Activated CD4-positive, alpha-beta T cell treated with anti-CD3 and anti-CD28 coated beads, Interleukin-2, Interleukin-4, amounts not matched to agents 100 ng/mL and 50 ng/mL, durations not matched to agents 16 hours and 8 hours (primary cell): Measurements from ENCODE around the gene RBKS.
"Not testable (repeated sequence)": the region's sequence is repeated elsewhere in the genome, so short reads cannot be mapped to it uniquely, and the experiment has no call there.

Experiments used
- DNase-seq: peaks from one replicate; pipeline ENCODE4 v3.0.0-alpha.2; 2020; ENCODE audit warnings: low spot score

Gene RBKS

DNA sequence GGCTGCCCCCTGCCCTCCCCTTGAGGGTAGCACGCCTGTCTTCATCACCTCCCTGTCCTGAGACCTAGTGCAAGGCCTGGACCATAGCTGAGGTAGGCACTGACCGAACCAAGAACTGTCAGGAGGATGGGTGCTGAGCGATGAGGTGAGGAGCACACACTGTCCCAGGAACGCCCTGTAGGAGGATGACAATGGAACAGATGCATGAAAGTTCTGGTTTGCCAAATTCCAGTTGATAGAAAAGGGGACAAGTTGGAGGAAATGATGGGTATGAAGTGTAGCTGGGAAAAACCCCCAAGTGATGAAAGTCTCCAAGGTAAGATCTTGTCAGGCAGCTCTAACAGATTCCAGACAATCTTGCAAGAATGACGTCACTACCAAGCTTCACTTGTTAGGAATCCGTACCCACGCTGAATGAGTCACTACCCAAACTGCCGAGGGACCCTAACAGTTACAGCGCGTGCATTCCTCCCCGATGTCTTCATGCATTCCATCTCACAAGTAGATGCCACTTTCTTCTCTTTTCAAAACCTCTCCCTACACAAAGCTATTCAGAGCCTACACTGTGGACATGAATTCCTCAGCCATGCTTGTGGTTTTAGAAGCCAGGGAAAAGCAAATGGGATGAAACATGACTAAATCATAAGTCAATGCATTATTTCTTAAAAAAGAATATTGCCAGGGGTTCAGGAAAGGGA is 91.1 kb downstream of the RBKS start:
- DNase-seq: no peak

DNA sequence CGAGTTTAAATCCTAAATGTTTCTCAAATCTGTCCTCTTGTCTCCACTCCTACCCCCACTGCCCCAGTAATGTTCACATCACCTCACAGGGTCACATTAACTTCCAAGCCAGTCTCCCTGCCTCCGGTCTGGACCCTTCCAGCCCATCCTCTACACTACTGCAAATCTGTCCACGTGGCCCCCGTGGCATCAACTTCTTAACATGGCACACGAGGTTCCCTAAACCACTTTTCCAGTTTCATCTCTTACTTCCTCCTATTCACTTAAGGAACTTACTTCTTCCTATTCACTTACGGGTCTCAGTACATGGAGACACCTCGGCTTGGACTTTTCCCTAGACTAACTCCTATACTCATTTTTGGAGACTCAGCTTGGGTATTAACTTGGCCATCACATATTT is 91.7 kb downstream of the RBKS start:
- DNase-seq: no peak

DNA sequence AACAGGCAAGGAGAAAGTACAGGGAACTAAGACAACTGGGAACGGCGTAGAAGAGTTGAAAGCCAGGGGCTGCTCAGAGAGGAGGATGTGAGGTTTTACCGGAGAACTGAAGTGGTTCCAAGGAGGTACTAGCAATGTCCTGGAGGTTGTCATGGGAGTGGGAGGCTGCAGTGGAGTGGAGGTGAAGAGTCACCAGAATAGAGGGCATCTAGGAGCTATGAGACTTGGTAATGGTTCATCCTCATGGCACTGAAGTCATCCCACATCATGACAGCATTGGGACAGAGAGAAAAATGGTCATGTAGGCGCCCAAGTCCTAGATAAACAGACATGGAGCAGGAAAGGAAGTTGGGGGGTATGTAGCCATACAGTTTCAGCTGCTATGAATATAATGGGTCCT is 92.3 kb downstream of the RBKS start:
- no peak for DNase-seq

DNA sequence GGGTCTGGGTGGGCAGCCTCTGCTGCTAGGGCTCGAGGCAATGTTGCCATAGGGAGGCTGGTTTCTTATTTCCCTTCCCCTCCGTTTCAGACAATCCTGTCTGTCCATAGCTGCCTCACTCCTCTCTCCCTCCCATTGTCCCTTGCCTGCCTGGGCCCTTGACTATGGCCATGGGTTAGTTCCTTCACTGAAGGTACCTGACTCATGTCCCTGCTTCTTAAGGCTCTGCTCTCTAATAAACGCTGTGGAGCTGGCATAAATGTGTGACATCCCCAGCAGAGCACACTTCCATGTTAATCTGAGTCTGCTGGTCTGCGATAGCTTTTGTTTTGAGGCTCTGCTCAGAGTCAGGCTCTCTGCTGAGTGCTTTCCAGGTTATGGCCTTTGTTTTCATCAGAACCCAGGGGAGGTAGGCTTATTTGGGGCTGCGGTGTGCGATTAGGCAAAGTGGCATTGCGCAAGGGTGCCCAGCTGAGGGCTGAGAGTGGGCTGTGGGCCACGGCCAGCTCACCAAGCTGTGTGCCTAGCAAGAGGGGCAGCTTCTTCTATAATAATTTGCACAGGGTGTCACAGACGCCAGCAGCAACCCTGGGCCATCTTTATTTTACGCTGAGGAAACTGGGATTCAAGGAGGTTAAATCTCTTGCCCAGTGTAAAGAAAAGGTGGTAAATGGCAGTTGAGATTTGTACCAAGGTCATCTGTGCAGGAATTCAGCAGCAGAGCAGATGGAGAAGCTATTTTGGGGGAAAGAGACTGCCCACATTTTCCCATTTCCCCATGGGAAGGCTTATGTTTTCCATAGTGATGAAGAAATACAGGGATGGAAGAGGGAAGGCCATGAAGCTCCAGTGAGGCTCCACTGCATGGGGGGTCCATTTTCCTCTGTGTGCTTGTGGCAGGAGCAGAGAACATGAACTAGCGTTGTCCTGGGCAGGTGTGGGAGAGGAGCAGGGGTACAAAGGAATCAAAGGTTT is 93.1 kb downstream of the RBKS start:
- DNase-seq: no peak

DNA sequence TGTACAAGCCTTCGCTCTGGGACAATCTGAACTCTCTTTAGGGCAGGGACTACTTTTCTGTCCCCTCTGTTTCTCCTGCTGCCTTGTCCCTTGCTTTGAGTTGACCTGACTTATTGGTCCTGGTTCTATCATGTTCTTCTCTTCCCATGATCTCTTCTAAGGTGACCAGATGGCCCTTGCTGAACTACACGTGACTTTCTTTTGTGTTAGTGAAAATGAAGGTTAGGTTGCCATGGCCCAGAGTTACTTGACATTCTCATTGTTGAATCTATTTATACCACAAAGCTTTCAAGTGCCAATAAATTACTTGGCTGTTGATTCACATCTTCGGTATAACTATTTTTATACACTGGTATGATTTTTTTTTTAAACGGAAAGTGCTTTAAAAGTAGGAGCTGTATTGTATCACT is 94.3 kb downstream of the RBKS start:
- DNase-seq: no peak

DNA sequence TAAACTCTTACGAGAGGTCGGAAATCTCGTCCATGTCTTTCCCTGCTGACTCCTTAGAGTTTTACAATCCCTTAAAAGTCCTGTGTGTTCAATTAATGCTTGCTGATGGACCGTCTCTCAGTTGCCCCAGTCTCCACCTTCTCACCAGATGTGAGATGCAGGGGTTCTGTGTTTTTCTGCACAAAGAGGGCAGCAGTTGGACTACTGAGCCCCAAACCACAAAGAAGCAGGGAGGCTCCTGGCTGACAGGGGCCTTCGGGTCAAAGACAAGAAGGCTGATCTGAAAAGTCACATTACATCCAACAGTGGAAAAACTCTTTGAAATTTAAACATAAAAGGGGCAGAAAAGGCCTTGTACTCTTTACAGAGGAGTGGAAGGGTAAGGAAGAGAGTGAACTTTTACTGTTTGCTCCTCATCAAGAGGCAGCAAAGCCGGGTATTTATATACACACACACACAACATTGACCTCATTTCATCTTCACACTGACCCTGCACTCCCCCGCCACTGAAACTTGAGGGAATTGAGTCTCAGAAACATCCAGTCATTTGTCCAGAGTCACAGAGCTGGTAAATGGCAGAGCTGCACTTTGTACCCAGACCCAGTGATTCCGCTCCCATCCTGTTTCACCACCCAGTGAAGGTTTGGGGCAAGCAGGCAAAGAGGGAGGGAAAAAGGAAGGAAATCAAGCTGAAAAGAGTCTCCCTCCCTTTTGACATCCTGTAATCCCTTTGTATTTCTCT is 94.9 kb downstream of the RBKS start:
- DNase-seq: no peak

DNA sequence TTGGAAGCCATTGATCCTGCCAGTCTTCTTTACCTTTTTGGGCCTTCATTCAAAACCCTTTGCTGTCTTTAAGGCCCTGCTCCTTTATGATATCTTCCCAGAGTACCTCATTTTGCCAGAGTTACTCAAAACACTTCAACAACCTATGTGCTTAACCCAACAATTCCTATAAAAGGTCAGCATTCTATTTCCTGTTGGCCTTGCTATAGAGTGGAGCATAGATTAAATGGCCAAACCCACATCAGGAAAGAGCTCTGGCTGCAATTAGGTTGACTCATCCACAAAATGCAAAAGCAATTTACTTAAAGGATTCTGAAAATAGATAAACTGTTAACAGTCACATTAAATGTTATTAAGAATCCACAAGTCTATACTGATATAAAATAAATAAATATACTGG is 97.4 kb downstream of the RBKS start:
- DNase-seq: no peak

DNA sequence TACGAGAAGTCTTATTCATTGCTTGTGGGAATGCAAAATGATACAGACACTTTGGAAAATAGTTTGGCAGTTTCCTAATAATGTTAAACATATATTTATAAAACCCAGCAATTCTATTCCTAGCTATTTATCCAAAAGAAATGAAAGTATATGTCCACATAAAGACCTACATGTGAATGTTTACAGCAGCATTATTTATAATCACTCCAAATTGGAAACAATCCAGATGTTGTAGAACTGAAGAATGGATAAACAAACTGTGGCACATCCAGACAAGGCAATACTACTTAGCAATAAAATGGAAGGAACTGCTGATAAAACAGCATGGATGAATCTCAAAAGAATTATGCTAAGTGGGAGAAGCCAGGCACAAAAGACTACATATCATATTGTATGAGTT is 99.4 kb downstream of the RBKS start:
- no peak for DNase-seq

DNA sequence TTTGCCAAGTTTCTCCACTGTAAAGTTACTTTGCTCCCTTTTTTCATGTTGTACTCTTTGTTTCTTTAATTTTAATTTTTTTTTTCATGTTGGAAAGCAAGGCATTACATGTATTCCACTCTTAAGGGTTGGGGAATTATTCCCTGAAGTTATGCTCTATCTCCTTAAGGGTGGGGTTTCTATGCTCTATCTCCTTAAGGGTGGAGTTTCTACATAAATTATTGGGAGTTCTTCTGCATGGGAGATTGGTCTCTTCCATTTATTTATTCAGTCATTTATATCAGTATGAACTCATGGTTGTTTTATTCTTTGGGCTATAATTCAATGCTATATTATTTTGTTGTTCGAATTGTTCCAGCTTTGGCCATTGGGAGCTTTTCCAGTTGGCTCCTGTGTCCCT is 107.5 kb downstream of the RBKS start:
- no peak for DNase-seq

DNA sequence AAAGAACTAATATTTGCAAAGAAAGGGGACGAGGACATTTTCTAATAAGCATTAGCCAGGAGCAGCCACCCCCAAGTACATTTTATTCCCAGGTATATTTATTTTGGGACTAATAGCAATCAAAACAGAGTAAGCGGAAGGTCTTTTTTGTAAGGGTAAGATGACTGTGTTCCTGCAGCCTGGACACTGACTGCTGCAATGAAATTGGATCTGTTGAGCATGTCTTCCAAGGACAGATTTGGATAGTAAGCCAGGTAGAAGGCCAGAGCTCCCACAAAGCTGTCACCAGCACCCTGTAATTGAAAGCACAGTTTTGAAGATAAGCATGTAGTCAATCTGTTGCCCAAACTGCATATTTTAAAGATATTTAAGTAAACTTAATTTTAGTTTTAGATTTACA is 108.7 kb downstream of the RBKS start:
- DNase-seq: no peak

DNA sequence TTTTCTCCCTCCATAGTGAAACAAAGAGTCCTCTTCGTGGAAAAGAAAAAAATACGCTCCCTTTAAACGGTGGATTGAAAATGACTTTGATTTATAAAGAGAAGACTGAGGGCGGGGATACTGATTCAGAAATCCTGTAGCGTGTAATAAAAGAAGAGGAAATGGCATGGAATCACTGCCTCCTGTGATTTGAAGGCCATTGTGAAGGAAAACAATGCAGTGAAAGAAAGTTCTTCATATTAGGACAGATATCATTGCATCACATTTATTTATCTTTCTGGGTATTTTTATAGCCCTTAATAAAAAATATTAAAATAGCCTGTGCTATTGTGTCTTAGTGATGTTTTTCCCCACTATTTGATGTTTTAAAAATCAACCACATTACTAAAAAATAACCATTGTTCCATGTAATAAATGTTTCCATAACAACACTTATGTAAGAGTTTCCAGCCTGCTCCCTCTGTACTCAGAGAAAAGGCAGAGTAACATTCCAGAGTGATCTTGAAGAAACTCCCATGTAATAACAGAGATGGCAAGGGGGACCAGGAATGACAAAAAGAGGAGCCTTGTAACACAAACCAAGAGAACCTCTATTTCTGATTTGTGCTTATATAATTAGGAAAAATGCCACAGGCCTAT is 110.7 kb downstream of the RBKS start:
- no peak for DNase-seq

DNA sequence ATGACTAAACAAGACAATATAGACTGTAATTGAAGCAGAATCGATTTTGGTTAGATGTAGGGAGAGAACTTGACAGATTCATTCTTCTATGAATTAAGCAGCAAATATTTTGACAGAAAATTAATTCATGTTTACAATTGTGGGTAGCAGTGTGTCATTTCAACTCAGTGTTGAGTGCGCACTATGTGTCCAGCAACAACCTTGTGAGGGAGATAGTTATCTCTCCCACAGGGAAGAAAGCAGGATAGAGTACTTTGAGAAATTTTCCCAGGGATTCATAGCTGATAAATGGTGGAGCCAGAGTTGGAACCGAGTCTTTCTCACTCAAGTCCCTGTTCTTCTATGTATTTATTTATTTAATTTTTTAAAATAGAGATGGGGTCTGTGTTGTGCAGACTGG is 113.5 kb downstream of the RBKS start:
- DNase-seq: no peak

DNA sequence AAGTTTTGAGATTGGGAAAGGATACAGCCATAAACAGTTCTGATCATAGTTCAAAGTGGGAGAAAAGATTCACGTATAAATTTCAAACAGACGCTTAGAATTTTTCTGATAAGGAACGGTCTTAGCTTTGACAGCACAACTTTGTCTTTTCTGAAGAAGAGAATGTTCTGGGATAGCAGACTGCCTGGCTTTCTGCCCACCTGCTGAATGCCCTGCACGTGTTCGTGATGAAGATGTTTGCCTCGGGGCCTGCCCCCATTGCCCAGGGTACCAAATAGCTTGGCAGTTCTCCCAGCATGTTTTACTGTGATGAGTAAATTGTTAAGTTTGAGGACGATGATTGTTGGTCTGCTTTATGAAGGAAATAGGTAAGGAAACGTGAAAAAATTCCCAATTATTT is 114.1 kb downstream of the RBKS start:
- DNase-seq: no peak

DNA sequence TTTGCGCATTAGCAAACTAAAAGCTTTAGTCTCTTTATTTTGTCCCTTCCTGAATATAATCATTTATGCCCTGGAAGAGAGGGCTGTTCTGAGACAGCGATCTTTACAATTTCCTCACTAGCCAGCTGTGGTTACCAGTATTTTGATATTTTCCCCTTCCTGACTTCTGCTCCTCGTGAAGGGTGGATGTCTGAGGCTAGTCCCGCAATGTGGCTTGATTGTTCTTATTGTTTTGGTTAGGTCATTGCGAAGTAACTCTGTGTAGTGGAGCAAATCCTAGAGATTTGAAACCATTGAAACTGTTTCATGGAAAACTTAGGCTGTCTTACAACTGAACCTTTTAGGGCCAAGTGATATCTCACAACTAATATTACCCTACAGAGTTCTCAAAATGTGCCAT is 116.2 kb downstream of the RBKS start:
- DNase-seq: no peak

DNA sequence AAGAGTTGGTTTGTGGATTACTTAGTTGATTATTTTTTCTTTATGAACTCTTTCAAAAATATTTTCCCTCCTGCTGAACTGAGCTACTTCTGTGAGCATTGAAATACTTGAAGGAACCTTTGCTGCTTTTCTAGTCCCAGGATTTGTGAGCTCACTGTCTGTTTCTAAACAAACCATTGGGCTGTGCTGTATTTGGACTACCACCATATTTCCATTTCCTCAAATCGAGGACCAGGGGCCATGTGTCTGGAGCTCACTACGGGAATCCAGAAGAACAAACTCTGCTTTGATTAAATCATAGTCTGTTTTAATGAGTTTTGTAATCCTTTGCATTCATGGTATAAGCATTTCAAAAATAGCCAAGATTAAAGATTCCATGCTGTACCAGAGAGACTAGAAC is 117.4 kb downstream of the RBKS start:
- no peak for DNase-seq

DNA sequence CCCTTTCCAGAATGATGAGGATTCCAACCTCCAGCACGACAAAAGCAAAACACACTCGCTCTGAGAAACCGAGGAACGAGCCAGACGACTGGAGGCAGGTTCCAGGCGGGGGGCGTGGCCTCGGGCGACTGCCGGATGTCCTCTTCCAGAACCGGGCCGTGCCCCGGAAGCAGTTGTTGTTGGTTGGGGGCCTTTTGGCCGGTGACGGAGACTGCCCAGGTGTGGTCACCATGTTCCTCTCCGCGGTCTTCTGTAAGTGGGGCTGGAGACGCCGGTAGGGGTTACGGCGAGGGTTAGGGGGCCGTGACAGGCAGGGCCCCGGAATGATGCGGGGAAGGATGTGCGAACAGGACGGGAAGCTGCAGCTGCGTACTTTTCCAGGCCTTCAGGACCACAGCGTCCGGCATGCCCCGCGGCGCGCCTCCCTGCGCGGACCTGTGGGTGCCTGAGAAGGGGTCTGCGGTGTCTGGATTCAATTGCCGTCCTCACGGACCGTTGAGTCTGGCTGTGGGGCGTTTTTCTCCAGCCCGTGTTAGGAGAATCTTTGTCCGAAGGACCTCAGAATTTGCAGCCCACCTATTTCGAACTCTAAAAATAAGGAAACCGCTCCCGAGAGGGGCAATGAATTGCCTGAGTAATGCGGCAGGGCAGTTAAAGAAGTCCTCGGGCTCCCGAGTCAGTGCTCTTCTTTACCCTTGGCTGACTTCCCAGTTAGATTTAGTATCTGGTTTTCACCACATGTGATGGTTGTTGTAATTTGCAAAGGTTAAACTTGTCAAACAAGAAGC is 118.4 kb downstream of the RBKS start, which contains the start of gene MRPL33:
MRPL33 (plus strand) TSS at position 172 of the 788 bp plus-strand sequence; CDS start at position 231, 59 bp downstream.
- DNase-seq: peak; percentile 95

DNA sequence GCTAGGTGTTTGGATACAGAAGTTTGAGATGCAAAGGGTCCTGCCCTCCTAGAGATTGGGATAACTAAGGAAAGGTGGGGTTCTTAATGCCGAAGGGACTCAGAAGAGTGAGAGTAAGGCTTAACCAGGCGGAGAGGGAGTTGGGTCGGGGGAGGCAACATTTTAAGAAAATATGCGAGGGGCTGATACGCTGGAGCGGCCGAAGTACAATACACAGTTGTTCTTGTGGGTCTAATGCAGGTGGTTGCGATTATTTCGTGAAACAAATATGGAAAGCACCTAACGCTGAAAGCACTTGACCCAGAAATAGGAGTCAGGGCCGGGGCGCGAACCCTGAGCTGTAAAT is 119.0 kb downstream of the RBKS start:
- DNase-seq: no peak

DNA sequence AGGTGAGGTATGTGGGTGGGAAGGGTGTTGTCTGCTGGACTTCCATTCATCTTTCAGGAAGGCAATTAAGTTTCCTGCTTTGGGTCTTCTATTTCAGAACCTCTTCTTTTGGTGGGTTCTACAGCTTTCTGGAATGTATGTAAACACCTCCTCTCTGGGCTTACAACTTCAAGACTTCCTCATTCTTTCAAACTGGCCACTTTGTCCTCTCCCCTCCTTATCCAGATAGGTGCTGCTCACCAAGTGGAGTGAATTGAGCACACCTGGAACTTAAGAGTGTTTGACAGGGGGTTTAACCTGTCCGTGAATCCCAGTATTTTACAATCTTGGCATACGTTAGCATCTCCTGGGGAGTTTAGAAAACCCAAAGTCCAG is 123.9 kb downstream of the RBKS start:
- no peak for DNase-seq

DNA sequence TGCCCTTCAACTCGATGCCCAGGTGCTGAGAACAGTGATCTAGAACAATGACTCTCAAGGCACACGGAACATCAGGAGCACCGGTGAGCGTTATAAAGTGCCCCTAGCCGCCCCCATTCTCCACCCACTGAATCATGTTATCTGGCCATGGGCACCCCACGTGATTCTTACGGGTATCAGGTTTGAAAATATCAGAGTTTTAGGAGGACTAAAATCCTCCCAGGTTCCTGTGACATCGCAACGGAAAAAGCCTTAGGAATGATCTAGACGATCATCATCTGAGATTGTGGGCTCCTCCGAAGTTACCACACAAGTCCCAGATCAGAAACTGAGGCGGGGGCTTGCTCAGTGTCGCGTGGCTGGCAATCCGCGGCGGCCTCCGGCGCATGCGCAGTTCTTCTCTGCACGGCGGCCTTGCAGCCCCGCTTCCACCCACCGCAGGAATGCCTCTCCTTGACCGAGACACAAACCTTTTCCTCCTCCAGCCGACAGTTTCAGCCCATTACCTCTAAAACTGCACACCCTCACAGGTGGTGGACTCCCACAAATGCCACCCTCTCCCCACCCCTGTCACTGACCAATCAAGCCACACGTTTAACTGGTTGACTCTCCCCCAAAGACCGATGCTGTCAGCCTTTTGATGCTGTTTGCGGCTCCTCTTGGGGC is 124.4 kb downstream of the RBKS start:
- peak; percentile 13 for DNase-seq

DNA sequence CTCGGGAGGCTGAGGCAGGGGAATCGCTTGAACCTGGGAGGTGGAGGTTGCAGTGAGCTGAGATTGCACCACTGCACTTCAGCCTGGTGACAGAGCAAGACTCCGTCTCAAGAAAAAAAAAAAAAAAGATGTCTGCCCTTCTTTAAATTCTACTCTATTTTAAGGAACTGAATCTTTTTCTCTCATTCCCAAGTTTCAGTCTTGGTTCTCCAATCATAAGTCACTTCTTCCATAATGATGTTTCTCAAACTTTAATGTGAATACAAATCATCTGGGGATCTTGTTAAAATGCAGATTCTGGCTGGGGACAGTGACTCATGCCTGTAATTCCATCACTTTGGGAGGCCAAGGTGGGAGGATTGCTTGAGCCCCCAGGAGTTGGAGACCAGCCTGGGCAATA is 125.7 kb downstream of the RBKS start:
- DNase-seq: not testable (repeated sequence)

DNA sequence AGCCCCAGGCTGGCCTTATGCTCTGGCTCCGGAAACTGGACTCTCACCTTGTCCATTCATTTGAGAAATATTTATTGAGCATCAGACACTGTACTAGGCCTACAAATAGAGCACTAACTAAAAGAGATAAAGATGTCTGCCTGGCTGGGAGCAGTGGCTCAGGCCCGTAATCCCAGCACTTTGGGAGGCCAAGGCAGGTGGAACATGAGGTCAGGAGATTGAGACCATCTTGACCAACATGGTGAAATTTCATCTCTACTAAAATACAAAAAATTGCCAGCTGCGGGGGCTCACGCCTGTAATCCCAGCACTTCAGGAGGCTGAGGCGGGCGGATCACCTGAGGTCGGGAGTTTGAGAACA is 126.3 kb downstream of the RBKS start:
- DNase-seq: no peak
